Stimulated activated CD4-positive, alpha-beta T cell treated with anti-CD3 and anti-CD28 coated beads, Interleukin-15, amount 100 ng/mL, for 1 hour (primary cell): ENCODE data around the gene MEX3B.
"Not testable (repeated sequence)": the region's sequence is repeated elsewhere in the genome, so short reads cannot be mapped to it uniquely, and the experiment has no call there.

Experiments
- DNase-seq, 2 donors: peaks; one replicate each; pipeline ENCODE4 v3.0.0-alpha.2; 2020; ENCODE audit warnings: low read depth in 1 of 2, low spot score in 1 of 2

The MEX3B gene

GRCh38 chr15:82051664-82052063 is 5.8 kb upstream of the MEX3B start:
- no peak for DNase-seq

GRCh38 chr15:82048811-82049210 is 3.0 kb upstream of the MEX3B start:
- no peak for DNase-seq

- no peak for DNase-seq
Measured at GRCh38 chr15:82047453-82048400, 1.9 kb upstream of the MEX3B start.

- peak; percentile 72 to 85 for DNase-seq
Measured at GRCh38 chr15:82046666-82047452, 1.0 kb upstream of the MEX3B start.

GRCh38 chr15:82045179-82045891 is 483 bp downstream of the MEX3B start:
- no peak for DNase-seq

- DNase-seq = no peak
Measured at GRCh38 chr15:82044373-82045178, 1.2 kb downstream of the MEX3B start.

GRCh38 chr15:82043796-82044372 is 1.9 kb downstream of the MEX3B start:
- DNase-seq = no peak

GRCh38 chr15:82043130-82043673 is 2.6 kb downstream of the MEX3B start:
- DNase-seq = no peak

- no peak for DNase-seq
Measured at GRCh38 chr15:82040862-82041261, 5.0 kb downstream of the MEX3B start.

GRCh38 chr15:82040390-82040789 is 5.4 kb downstream of the MEX3B start:
- DNase-seq = no peak

- no peak for DNase-seq
Measured at GRCh38 chr15:82039871-82040270, 5.9 kb downstream of the MEX3B start.

- no peak for DNase-seq
Measured at GRCh38 chr15:82036461-82036860, 9.4 kb downstream of the MEX3B start.

GRCh38 chr15:82031871-82032270 is 13.9 kb downstream of the MEX3B start:
- no peak for DNase-seq

- no peak for DNase-seq
Measured at GRCh38 chr15:82030176-82030575, 15.6 kb downstream of the MEX3B start.

- DNase-seq = not testable (repeated sequence)
Measured at GRCh38 chr15:82028163-82028562, 17.7 kb downstream of the MEX3B start.

GRCh38 chr15:82021992-82022391 is 23.8 kb downstream of the MEX3B start:
- no peak for DNase-seq

- DNase-seq = no peak
Measured at GRCh38 chr15:82020625-82021394, 25.0 kb downstream of the MEX3B start.

- no peak for DNase-seq
Measured at GRCh38 chr15:82018201-82018600, 27.6 kb downstream of the MEX3B start.

GRCh38 chr15:82017656-82018055 is 28.2 kb downstream of the MEX3B start:
- DNase-seq = no peak
